AG10803 (cell line): ENCODE data around the gene RNASE4.
"Not testable (repeated sequence)": the region's sequence is repeated elsewhere in the genome, so short reads cannot be mapped to it uniquely, and the experiment has no call there.

ENCODE experiments used
- DNase-seq: peaks from one replicate; pipeline ENCODE4 v3.0.0; 2010; ENCODE audit warnings: low read depth
- H3K4me3 ChIP-seq: 2 replicates; pipeline ENCODE4 v1.5.1; 2011; ENCODE audit warnings: mild to moderate bottlenecking, low read length, control low read depth
- TF ChIP-seq, protein P1 (sequence below): conservative IDR thresholded peaks from 2 replicates; pipeline ENCODE4 v1.5.1; 2011; ENCODE audit warnings: mild to moderate bottlenecking, low read length, control low read depth, inconsistent platforms

Gene RNASE4

DNA sequence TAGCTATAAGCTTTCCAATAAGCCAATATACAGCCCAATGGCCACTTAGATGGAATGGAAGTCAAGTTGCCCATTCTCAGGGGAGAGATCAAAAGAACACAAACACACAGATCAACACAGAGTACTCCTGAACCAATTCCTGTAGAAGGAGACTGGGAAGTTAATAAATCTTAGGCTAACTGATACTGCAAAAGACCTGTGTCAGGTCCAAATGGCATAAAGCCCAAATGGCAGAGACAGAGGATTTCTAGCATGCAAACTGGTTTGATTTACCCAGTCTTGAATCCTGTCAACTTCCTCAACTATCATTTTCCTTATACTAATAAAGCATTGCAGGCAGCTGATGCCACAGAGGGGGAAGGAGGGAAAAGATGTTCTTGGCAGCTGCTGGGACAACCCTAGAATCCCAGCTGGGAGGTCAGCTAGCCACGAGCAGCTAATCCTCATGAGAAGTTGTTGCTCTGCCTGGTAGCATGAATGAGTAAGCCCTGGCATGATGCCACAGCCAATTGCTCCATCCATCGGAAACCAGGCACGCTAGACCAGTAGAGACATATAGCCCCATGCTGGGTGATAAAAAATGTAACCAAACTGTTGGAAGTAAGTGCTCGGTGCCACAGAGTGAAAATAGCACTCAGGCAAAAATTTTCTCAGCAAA, 30.4 kb downstream of the RNASE4 start:
- TF ChIP-seq, protein P1, sequence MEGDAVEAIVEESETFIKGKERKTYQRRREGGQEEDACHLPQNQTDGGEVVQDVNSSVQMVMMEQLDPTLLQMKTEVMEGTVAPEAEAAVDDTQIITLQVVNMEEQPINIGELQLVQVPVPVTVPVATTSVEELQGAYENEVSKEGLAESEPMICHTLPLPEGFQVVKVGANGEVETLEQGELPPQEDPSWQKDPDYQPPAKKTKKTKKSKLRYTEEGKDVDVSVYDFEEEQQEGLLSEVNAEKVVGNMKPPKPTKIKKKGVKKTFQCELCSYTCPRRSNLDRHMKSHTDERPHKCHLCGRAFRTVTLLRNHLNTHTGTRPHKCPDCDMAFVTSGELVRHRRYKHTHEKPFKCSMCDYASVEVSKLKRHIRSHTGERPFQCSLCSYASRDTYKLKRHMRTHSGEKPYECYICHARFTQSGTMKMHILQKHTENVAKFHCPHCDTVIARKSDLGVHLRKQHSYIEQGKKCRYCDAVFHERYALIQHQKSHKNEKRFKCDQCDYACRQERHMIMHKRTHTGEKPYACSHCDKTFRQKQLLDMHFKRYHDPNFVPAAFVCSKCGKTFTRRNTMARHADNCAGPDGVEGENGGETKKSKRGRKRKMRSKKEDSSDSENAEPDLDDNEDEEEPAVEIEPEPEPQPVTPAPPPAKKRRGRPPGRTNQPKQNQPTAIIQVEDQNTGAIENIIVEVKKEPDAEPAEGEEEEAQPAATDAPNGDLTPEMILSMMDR: no peak
- no peak overlapping the region for H3K4me3 ChIP-seq
- DNase-seq: peak; percentile 54

DNA sequence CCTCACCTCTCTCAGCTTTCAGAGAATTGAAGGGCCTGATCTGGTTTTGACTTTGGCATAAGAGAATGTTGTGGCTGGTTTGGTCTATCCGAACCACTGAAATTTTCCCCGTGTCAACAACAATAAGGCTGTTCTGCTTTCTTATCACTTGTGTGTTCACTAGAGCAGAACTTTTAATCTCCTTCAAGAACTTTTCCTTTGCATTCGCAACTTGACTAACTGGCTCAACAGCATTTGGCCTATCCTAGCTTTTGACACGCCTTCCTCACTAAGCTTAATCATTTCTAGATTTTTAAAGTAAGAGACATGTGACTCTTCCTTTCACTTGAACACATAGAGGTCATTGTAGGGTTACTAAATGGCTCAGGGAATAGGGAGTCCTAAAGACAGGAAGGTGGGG, 35.4 kb downstream of the RNASE4 start:
- no peak overlapping the region for H3K4me3 ChIP-seq
- TF ChIP-seq, protein P1: no peak
- no peak for DNase-seq

DNA sequence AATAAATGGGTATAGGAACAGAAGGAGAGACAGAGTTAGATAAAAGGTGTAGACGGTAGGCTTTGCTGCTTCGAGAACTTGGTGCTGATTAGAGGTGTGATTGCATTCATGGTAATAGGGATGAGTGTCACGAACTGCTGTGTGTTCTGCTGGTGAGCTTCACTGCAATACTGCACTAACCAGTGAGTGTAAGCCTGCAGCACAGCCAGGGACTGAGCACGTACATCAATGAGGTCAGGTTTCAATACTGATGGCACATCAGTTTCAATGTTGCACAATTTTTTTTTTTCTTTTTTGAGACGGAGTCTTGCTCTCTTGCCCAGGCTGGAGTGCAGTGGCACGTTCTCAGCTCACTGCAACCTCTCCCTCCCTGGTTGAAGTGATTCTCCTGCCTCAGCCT, 36.4 kb downstream of the RNASE4 start:
- DNase-seq: no peak
- TF ChIP-seq, protein P1: no peak
- no peak overlapping the region for H3K4me3 ChIP-seq

GRCh38 chr14:20722016-20722415, 37.7 kb downstream of the RNASE4 start:
- no peak overlapping the region for H3K4me3 ChIP-seq
- TF ChIP-seq, protein P1: no peak
- DNase-seq: no peak

GRCh38 chr14:20723488-20723887, 39.1 kb downstream of the RNASE4 start:
- H3K4me3 ChIP-seq: no peak overlapping the region
- DNase-seq: no peak
- TF ChIP-seq, protein P1: no peak

DNA sequence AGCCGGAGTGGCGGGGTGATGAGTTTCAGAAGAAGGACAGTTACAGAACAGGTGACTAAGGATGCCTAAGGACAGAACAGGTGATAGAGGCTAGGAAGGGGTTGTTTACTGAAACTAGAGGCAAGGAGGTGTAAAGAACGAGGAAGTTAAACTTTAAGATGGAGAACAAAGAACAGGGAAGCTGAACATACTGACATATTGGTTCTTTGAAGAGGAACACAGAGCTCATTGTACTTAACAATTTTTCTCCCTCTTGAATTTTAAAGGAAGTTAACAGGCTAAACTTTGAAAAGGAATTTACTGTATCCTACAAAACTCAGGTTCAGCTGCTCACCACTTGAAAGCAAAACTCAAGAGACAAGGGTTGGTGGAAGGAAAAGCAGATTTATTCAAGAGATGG, 41.8 kb downstream of the RNASE4 start:
- not testable (repeated sequence) for DNase-seq

GRCh38 chr14:20726531-20726930, 42.2 kb downstream of the RNASE4 start:
- TF ChIP-seq, protein P1: no peak
- H3K4me3 ChIP-seq: no peak overlapping the region
- DNase-seq: no peak

More for the DNA sequence above, 41.8 kb downstream of the RNASE4 start:
- not testable (repeated sequence) for H3K4me3 ChIP-seq

GRCh38 chr14:20730891-20731290, 46.5 kb downstream of the RNASE4 start:
- DNase-seq: no peak
- TF ChIP-seq, protein P1: no peak
- no peak overlapping the region for H3K4me3 ChIP-seq
